ENCODE data around the gene ZNFX1.

ZNFX1 gene

DNA sequence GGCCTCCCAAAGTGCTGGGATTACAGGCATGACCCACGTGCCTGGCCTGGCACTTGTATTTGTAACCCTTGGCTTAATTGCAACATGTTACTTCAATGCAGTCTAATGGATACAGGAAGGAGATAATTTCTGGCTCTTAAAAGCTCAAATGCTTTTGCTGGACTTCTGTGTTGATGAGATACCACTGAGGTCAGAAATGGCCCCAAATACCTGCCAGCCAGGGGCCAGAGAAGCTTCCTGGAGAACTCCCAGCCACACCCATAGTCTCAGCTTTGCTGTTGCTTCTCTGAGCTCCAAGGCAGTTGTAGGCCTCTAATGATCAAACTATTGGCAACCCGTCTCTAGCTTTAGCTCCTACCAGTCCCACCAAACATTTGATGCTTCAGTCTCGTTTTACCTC lies 14.2 kb upstream of the ZNFX1 start:
- DNase-seq (ENCODE audit: low spot score) = no peak

DNA sequence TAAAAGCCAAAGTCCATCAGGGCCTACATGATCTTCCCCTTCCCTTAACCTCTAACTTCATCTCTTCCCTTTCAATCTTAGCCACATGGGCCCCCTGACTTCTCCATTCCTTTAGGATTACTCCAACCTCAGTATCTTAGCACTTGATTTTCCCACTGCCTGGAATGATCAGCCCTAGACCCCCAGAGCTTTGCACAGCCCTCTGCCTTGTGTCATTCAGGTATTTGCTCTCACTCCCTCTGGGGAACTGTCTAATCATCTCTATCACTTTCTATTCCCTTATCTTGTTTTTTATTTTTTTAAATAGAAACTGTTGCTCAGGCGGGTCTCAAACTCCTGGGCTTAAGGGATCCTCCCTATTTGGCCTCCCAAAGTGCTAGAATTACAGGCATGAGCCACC lies 13.3 kb upstream of the ZNFX1 start:
- no peak for DNase-seq (ENCODE audit: low spot score)

GRCh38 chr20:49290608-49291191 lies 12.8 kb upstream of the ZNFX1 start:
- DNase-seq (ENCODE audit: low spot score) = no peak

GRCh38 chr20:49288784-49289696 lies 11.2 kb upstream of the ZNFX1 start:
- no peak for DNase-seq (ENCODE audit: low spot score)

DNA sequence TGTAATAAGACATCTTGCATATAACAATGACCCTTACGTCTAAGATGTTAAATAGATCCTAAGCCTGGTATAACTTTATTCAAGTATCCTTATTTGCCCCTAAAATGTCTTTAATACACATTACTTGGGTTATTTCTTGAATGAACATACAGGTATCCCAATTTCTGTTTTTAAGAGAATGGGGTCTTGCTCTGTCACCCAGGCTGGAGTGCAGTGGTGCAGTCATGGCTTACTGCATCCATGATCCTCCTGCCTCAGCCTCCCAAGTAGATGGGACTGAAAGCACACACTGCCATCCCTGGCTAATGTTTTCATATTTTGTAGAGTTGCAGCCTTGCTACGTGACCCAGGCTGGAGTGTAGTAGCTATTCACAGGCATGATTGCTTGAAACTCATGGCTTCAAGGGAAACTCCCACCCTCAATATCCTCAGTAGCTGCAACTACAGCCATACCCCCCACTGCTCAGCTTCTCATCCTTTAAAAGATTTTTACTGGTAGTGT lies 10.4 kb upstream of the ZNFX1 start:
- DNase-seq (ENCODE audit: low spot score) = no peak

DNA sequence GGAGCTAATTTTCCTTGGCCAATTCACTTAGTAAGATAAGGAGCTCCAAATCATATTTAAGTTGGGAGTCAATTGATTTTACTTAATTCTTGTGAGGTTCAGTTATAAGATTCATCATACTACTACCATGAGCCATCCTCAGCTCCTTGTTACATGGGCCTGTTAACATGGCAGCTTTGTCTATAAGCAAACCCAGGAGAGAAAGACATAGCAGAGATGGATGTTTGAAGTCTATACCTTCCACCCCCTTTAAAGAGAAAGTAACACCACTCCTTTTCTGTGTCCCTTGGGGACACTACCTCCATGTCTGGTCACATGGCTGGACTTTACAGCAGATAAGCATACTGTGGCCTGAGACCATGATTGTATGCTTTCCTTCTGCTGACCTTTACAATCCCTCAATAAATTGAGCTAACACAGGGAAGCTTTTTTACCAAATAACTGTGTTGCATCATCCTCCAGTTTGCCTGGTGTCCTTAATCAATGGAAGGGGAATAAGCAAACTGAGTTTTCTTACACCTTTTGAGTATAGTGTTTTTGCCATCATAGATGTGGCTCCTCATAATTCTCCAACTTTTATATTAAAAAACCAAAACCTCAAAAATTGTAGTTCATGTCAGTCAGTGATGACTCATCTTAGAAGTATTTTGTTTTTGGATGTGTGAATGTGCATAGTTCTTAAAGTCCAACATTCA lies 9.8 kb upstream of the ZNFX1 start:
- no peak for DNase-seq (ENCODE audit: low spot score)

GRCh38 chr20:49286689-49287551 lies 9.1 kb upstream of the ZNFX1 start:
- no peak for DNase-seq (ENCODE audit: low spot score)

- no peak for DNase-seq (ENCODE audit: low spot score)
These were observed 8.1 kb upstream of the ZNFX1 start for GRCh38 chr20:49285813-49286494.

DNA sequence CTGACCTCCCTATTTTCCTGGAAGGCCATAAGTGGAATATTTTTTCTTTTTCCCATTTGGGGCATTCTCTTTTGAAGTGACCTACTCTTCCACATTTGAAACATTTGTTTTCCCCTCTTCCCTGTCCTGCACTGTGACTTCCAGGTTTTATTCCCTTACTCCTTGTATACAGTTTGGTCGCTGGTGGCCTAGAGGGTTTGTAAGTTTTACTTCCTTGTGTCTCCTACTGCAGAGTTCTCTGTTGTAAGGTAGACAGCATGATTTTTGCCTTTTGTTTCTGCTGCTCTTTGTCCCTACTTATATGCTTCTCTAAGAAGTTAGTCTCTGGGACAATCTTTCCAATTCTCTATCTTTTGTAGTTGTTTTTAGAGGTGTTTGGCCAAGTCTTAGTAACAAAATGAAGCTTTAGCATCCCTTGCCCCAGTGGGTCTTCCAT lies 7.4 kb upstream of the ZNFX1 start:
- DNase-seq (ENCODE audit: low spot score) = no peak

DNA sequence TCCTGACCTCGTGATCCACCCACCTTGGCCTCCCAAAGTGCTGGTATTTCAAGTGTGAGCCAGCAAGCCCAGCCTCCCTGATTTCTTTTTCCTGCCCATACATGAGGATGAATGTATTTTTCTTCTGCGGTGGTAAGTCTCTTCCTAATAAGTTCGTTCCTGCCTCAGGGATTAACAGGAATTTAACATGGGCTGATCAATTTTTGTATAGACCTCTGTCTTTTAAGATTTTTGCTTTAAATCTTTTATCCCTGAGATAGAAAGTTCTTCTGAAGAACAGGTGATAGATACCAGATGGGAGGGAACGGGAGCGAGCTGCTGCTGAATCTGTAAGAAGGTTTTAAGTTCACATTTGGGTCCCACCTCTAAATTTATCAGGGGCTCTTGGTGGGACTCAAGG lies 7.0 kb upstream of the ZNFX1 start:
- no peak for DNase-seq (ENCODE audit: low spot score)

- DNase-seq (ENCODE audit: low spot score) = no peak
These were observed 6.1 kb upstream of the ZNFX1 start for GRCh38 chr20:49283703-49284625.

- DNase-seq (ENCODE audit: low spot score) = no peak
These were observed 5.4 kb upstream of the ZNFX1 start for GRCh38 chr20:49283176-49283702.

DNA sequence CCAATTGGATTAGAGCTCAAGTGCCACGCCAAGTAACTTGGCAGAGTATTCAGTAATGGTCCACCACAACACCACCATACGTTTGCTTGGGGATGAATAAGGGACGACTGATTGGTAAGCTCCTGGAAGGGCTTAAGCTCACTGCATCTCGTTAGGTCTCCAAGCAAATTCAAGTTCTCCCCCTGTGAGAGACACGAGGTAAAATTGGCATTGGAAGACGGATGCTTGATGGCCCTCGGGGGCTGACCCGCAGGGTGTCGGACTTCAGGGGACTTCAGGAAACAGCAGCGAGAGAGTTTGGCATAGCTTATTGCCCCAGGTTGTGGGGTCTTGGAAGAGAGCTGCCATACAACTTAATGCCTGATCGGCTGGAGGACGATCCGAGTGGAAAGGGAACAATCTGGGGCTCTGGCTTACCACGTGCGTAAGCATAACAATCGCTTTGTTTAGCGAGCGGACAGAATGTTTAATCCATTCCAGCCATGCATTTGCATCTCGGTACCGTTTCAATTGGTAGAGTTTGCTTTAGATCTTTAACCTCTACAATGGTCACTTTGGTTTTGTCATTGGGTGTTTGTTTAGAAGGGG lies 4.8 kb upstream of the ZNFX1 start:
- DNase-seq (ENCODE audit: low spot score) = no peak

GRCh38 chr20:49281913-49282467 lies 4.1 kb upstream of the ZNFX1 start:
- no peak for DNase-seq (ENCODE audit: low spot score)

DNA sequence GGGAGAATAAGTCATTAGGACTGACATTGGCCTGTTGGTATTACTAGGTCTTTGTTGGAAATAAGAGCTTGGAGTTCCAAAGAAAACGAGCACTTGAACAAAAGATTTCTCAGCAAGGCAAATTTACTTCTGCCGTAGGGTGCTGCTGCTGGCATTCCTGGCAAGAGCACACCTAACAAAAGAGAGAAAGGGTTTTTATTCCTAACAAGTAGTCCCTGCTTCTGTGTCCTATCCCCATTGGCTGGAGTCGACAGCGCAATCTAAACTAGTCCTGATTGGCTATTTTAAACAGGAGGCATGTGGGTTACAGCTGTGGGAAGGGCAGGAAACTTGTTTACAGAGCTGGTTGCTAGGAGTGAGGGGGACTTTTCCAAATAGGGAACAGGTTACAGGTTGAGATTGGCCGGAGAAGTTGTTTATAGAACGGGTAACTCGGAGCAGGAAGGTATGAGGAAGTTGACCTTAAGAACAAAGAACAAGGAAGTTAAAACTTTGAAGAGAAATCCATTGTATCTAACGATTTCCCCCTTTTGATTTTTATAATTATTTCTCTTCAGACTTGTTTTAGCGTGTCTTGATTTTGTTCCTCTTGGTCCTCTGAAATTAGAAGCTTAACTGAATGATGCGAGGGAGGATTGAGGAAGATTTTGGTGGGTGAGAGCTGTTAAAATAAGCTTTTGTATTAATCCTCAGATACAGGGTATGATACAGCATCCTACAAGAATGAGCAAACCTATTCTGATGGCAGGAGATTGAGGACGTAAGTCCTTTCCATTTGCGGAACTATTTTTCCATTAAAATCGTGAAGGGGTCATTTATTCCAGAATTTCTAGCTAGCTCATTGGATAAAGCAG lies 3.4 kb upstream of the ZNFX1 start:
- DNase-seq (ENCODE audit: low spot score) = no peak

DNA sequence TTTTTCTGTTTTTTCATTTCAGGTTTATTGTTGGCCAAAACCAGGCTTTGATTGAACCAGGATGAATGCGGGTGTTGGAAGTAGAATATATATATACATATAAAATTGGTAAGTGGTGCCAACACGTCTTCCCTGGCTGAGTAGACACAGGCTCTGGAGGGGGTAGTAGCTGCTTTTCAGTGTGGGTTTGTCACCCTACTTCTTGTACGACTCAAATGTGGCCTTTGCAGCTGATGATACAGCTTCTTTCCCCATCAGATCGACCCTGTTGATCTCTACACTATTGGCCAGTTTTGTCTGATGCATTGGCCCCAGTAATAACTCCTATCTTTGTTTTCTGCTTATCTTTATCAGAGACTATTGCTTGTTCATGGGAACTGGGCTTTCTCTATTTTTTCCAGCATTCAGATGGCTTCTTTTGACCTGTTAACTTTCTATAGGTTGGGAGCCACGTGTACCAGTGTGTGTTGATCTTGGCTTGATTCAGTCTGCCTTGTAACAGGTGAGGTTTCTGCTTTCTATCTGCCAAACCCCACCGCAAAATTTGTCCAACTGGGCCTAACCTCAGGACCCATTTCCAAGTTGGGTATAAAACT lies 2.7 kb upstream of the ZNFX1 start:
- no peak for DNase-seq (ENCODE audit: low spot score)

GRCh38 chr20:49279677-49280462 lies 2.0 kb upstream of the ZNFX1 start:
- no peak for DNase-seq (ENCODE audit: low spot score)

Data from COLO829 (cell line).